HEK293 (cell line): ENCODE results near the gene CHST9.

ENCODE experiments used
- CTCF ChIA-PET: fragments of 350-600 bp; formaldehyde crosslinking; extraction: SDS; loops from one replicate; lab custom pipeline; 2021; ENCODE audit warnings: antibody characterized with exemption; lab: Yijun Ruan, JAX
- POLR2A ChIA-PET: fragments of 300-600 bp; formaldehyde crosslinking; extraction: SDS; loops from one replicate; lab custom pipeline; 2020; ENCODE audit warnings: antibody characterized with exemption, inconsistent platforms; lab: Yijun Ruan, JAX
- H3K27ac ChIP-seq: fragments of 200-500 bp; sonication (Bioruptor generic); 2 replicates; pipeline ENCODE4 v1.5.1; 2014; ENCODE audit warnings: low read depth, low read length, control low read depth, inconsistent platforms; ENCODE audit errors: extremely low read depth
- H3K36me3 ChIP-seq, 2 experiments: fragments of 200-500 bp in 1 of 2; sonication (Bioruptor generic) in 1 of 2; 1 replicate in 1 of 2; 2 replicates in 1 of 2; pipeline ENCODE4 v1.5.1; 2014 to 2017; ENCODE audit warnings: inconsistent platforms in 2 of 2, low read length in 2 of 2; ENCODE audit not compliant: control insufficient read depth in 2 of 2, insufficient read depth in 1 of 2
- H3K4me1 ChIP-seq: fragments of 200-500 bp; sonication (Bioruptor generic); 2 replicates; pipeline ENCODE4 v1.5.1; 2014; ENCODE audit warnings: mild to moderate bottlenecking, low read length, inconsistent platforms; ENCODE audit not compliant: control insufficient read depth, insufficient read depth
- H3K4me3 ChIP-seq: 2 replicates; pipeline ENCODE4 v1.5.1; 2011; ENCODE audit warnings: low read depth, mild to moderate bottlenecking, control low read depth, low read length, moderate library complexity
- H3K9me3 ChIP-seq: fragments of 200-500 bp; sonication (Bioruptor generic); 2 replicates; pipeline ENCODE4 v1.5.1; 2014; ENCODE audit warnings: low read depth, low read length, inconsistent platforms; ENCODE audit not compliant: control insufficient read depth, insufficient read depth
- BCL11A ChIP-seq: fragments of 450-650 bp; formaldehyde crosslinking; IDR thresholded peaks from 2 replicates; pipeline ENCODE4 v1.5.1; 2016; ENCODE audit warnings: low read depth, missing biosample characterization, missing genetic modification characterization
- GLI4 ChIP-seq: fragments of 450-650 bp; formaldehyde crosslinking; IDR thresholded peaks from 2 replicates; pipeline ENCODE4 v1.5.1; 2016; ENCODE audit warnings: missing biosample characterization, missing genetic modification characterization
- KLF7 ChIP-seq: fragments of 450-650 bp; formaldehyde crosslinking; IDR thresholded peaks from 2 replicates; pipeline ENCODE4 v1.5.1; 2016; ENCODE audit warnings: missing biosample characterization, missing genetic modification characterization, borderline replicate concordance
- SCRT2 ChIP-seq: fragments of 450-650 bp; formaldehyde crosslinking; IDR thresholded peaks from 2 replicates; pipeline ENCODE4 v1.5.1; 2016; ENCODE audit warnings: missing biosample characterization, missing genetic modification characterization
- SP7 ChIP-seq: fragments of 450-650 bp; formaldehyde crosslinking; IDR thresholded peaks from 2 replicates; pipeline ENCODE4 v1.5.1; 2016; ENCODE audit warnings: missing biosample characterization, missing genetic modification characterization
- YY1 ChIP-seq: fragments of 450-650 bp; formaldehyde crosslinking; IDR thresholded peaks from 2 replicates; pipeline ENCODE4 v1.5.1; 2018; ENCODE audit warnings: missing biosample characterization, missing genetic modification characterization
- ZBTB17 ChIP-seq: fragments of 450-650 bp; formaldehyde crosslinking; IDR thresholded peaks from 2 replicates; pipeline ENCODE4 v1.5.1; 2016; ENCODE audit warnings: missing biosample characterization, missing genetic modification characterization
- ZFP3 ChIP-seq: fragments of 450-650 bp; formaldehyde crosslinking; IDR thresholded peaks from 2 replicates; pipeline ENCODE4 v1.5.1; 2016; ENCODE audit warnings: low read depth, missing biosample characterization, missing genetic modification characterization
- ZFP41 ChIP-seq: fragments of 450-650 bp; formaldehyde crosslinking; IDR thresholded peaks from 2 replicates; pipeline ENCODE4 v1.5.1; 2016; ENCODE audit warnings: missing biosample characterization, missing genetic modification characterization, borderline replicate concordance
- ZIC2 ChIP-seq: fragments of 450-650 bp; formaldehyde crosslinking; IDR thresholded peaks from 2 replicates; pipeline ENCODE4 v1.5.1; 2016; ENCODE audit warnings: missing biosample characterization, missing genetic modification characterization
- ZNF114 ChIP-seq: fragments of 450-650 bp; formaldehyde crosslinking; IDR thresholded peaks from 2 replicates; pipeline ENCODE4 v1.5.0; 2017; ENCODE audit warnings: missing biosample characterization, missing genetic modification characterization
- ZNF121 ChIP-seq: fragments of 450-650 bp; formaldehyde crosslinking; IDR thresholded peaks from 2 replicates; pipeline ENCODE4 v1.5.1; 2016; ENCODE audit warnings: missing biosample characterization, missing genetic modification characterization
- ZNF133 ChIP-seq: fragments of 450-650 bp; formaldehyde crosslinking; IDR thresholded peaks from 2 replicates; pipeline ENCODE4 v1.5.1; 2016; ENCODE audit warnings: missing biosample characterization, missing genetic modification characterization
- ZNF155 ChIP-seq: fragments of 450-650 bp; formaldehyde crosslinking; IDR thresholded peaks from 2 replicates; pipeline ENCODE4 v1.5.1; 2016; ENCODE audit warnings: missing biosample characterization, missing genetic modification characterization
- ZNF169 ChIP-seq: fragments of 450-650 bp; formaldehyde crosslinking; IDR thresholded peaks from 2 replicates; pipeline ENCODE4 v1.5.1; 2016; ENCODE audit warnings: missing biosample characterization, missing genetic modification characterization
- ZNF239 ChIP-seq: fragments of 450-650 bp; formaldehyde crosslinking; IDR thresholded peaks from 2 replicates; pipeline ENCODE4 v1.5.1; 2016; ENCODE audit warnings: missing biosample characterization, missing genetic modification characterization
- ZNF324 ChIP-seq: fragments of 450-650 bp; formaldehyde crosslinking; IDR thresholded peaks from 2 replicates; pipeline ENCODE4 v1.5.1; 2016; ENCODE audit warnings: missing biosample characterization, missing genetic modification characterization
- ZNF426 ChIP-seq: fragments of 450-650 bp; formaldehyde crosslinking; IDR thresholded peaks from 2 replicates; pipeline ENCODE4 v1.5.1; 2017; ENCODE audit warnings: missing biosample characterization, missing genetic modification characterization, mild to moderate bottlenecking, inconsistent platforms, moderate library complexity
- ZNF473 ChIP-seq: fragments of 450-650 bp; formaldehyde crosslinking; IDR thresholded peaks from 2 replicates; pipeline ENCODE4 v1.5.1; 2017; ENCODE audit warnings: missing biosample characterization, missing genetic modification characterization
- ZNF488 ChIP-seq: fragments of 450-650 bp; formaldehyde crosslinking; IDR thresholded peaks from 2 replicates; pipeline ENCODE4 v1.5.1; 2016; ENCODE audit warnings: missing biosample characterization, missing genetic modification characterization
- ZNF561 ChIP-seq: fragments of 450-650 bp; IDR thresholded peaks from 2 replicates; pipeline ENCODE4 v1.5.1; 2018; ENCODE audit warnings: missing biosample characterization, missing genetic modification characterization, borderline replicate concordance
- ZNF639 ChIP-seq: fragments of 450-650 bp; formaldehyde crosslinking; IDR thresholded peaks from 2 replicates; pipeline ENCODE4 v1.5.1; 2016; ENCODE audit warnings: missing biosample characterization, missing genetic modification characterization
- ZNF645 ChIP-seq: fragments of 450-650 bp; formaldehyde crosslinking; IDR thresholded peaks from 2 replicates; pipeline ENCODE4; 2016; ENCODE audit warnings: missing biosample characterization, missing genetic modification characterization
- ZNF654 ChIP-seq: fragments of 450-650 bp; formaldehyde crosslinking; IDR thresholded peaks from 2 replicates; pipeline ENCODE4 v1.5.1; 2016; ENCODE audit warnings: low read depth, missing biosample characterization, missing genetic modification characterization
- ZNF660 ChIP-seq: fragments of 450-650 bp; IDR thresholded peaks from 2 replicates; pipeline ENCODE4 v1.5.1; 2018; ENCODE audit warnings: missing biosample characterization, mild to moderate bottlenecking, missing genetic modification characterization
- ZNF707 ChIP-seq: fragments of 450-650 bp; formaldehyde crosslinking; IDR thresholded peaks from 2 replicates; pipeline ENCODE4 v1.5.1; 2016; ENCODE audit warnings: missing biosample characterization, missing genetic modification characterization
- ZNF776 ChIP-seq: fragments of 450-650 bp; formaldehyde crosslinking; IDR thresholded peaks from 2 replicates; pipeline ENCODE4 v1.5.0; 2017; ENCODE audit warnings: missing biosample characterization, missing genetic modification characterization, borderline replicate concordance
- ZNF830 ChIP-seq: fragments of 450-650 bp; IDR thresholded peaks from 2 replicates; pipeline ENCODE4 v1.5.0; 2018; ENCODE audit warnings: missing biosample characterization, missing genetic modification characterization, low read depth, mild to moderate bottlenecking, moderate library complexity
- ZXDB ChIP-seq: fragments of 450-650 bp; formaldehyde crosslinking; IDR thresholded peaks from 2 replicates; pipeline ENCODE4 v1.5.1; 2016; ENCODE audit warnings: missing biosample characterization, missing genetic modification characterization

The CHST9 gene

GRCh38 chr18:27144672-27145071 lies 40.4 kb downstream of the CHST9 start (continued):
- TF ChIP-seq ZNF639 (tag by site-specific recombination), result no peak
- TF ChIP-seq ZNF473 (tag by site-specific recombination), result no peak
- no peak for TF ChIP-seq SP7 (tag by site-specific recombination)

GRCh38 chr18:27143580-27144287 lies 41.4 kb downstream of the CHST9 start:
- TF ChIP-seq ZNF121 (tag by site-specific recombination), result no peak
- Histone ChIP-seq H3K4me1 (no peaks in the 10 kb centered on the region), H3K27ac (no peak overlapping the region), H3K9me3 (no peaks in the 10 kb centered on the region), H3K36me3 (no peaks in the 10 kb centered on the region), H3K4me3 (no peak overlapping the region)
- ChIA-PET CTCF (interaction anchor here (1.6 kb wide), 1 partner anchor 10 kb away, joined by 3 read pairs; no protein-coding TSS in a partner anchor), POLR2A (no interaction called here)

- CTCF ChIA-PET, result interaction anchor here (1.6 kb wide), 1 partner anchor 11 kb away, joined by 3 read pairs; no protein-coding TSS in a partner anchor
- H3K27ac ChIP-seq, result no peak overlapping the region
- TF ChIP-seq ZFP41 (tag by site-specific recombination), result no peak
- no peak for TF ChIP-seq ZNF324 (tag by site-specific recombination)
- TF ChIP-seq ZNF645, result no peak
- TF ChIP-seq ZNF133 (tag by site-specific recombination), result no peak
- TF ChIP-seq ZIC2, result no peak
- no peak for TF ChIP-seq KLF7
- no peak for TF ChIP-seq ZNF660 (tag by site-specific recombination)
- no peak for TF ChIP-seq ZNF114
- TF ChIP-seq ZBTB17 (tag by site-specific recombination), result no peak
- TF ChIP-seq, all 188 proteins: peak for 0
- no peak overlapping the region for H3K4me3 ChIP-seq
- no peaks in the 10 kb centered on the region for H3K4me1 ChIP-seq
- POLR2A ChIA-PET, result no interaction called here
- no peaks in the 10 kb centered on the region for H3K9me3 ChIP-seq
- H3K36me3 ChIP-seq, result no peaks in the 10 kb centered on the region
These were observed 42.2 kb downstream of the CHST9 start for GRCh38 chr18:27142891-27143290.

- POLR2A ChIA-PET, result no interaction called here
- H3K4me1 ChIP-seq, result no peaks in the 10 kb centered on the region
- H3K9me3 ChIP-seq, result no peaks in the 10 kb centered on the region
- no peaks in the 10 kb centered on the region for H3K36me3 ChIP-seq
- H3K27ac ChIP-seq, result no peak overlapping the region
- H3K4me3 ChIP-seq, result no peak overlapping the region
- CTCF ChIA-PET, result interaction anchor here (1.6 kb wide), 1 partner anchor 12 kb away, joined by 3 read pairs; no protein-coding TSS in a partner anchor
- TF ChIP-seq ZNF654 (tag by site-specific recombination) (no peak), YY1 (tag by site-specific recombination) (no peak), ZNF776 (tag by site-specific recombination) (no peak), ZNF239 (tag by site-specific recombination) (no peak), GLI4 (tag by site-specific recombination) (no peak), ZNF488 (tag by site-specific recombination) (no peak), ZIC2 (no peak), BCL11A (tag by site-specific recombination) (no peak), ZXDB (no peak), ZNF426 (no peak), ZNF830 (tag by site-specific recombination) (no peak), ZNF707 (no peak), ZFP3 (tag by site-specific recombination) (no peak), SCRT2 (tag by site-specific recombination) (no peak), ZNF561 (tag by site-specific recombination) (no peak), ZNF155 (tag by site-specific recombination) (no peak), ZNF169 (tag by site-specific recombination) (no peak)
These were observed 43.2 kb downstream of the CHST9 start for GRCh38 chr18:27141876-27142275.
